Keratinocyte (primary cell): Measurements from ENCODE around the gene GAS6. TPM values are rescaled to one million over a fixed set of nuclear protein-coding genes. Genes with fewer than 3 reads are reported as not detected.

Source experiments
- DNase-seq: peaks from one replicate; pipeline ENCODE4 v3.0.0-alpha.2; 2011; ENCODE audit warnings: low read depth, missing footprints, low spot score
- FAIRE-seq: peaks from 2 replicates; lab custom pipeline; 2011; peaks lifted over from hg19 to GRCh38; lab: Jason Lieb, UNC
- H2AFZ ChIP-seq: 2 replicates; pipeline ENCODE4 v1.6.0; 2012; ENCODE audit warnings: low read length, control low read depth, inconsistent platforms; ENCODE audit not compliant: control insufficient read depth
- H3K27ac ChIP-seq: 2 replicates; pipeline ENCODE4 v1.5.1; 2011; ENCODE audit warnings: low read length; ENCODE audit not compliant: control insufficient read depth, insufficient read depth
- H3K27me3 ChIP-seq: 3 replicates; pipeline ENCODE4 v1.6.0; 2011; ENCODE audit warnings: low read length; ENCODE audit not compliant: control insufficient read depth, insufficient read depth; ENCODE audit errors: extremely low read depth
- H3K36me3 ChIP-seq, 2 experiments: 2 replicates in 1 of 2; 3 replicates in 1 of 2; pipeline ENCODE4 v1.5.1; 2011; ENCODE audit warnings: low read length in 2 of 2, mild to moderate bottlenecking in 1 of 2; ENCODE audit not compliant: control insufficient read depth in 2 of 2, insufficient read depth in 2 of 2; ENCODE audit errors: extremely low read depth in 1 of 2
- H3K4me1 ChIP-seq: 3 replicates; pipeline ENCODE4 v1.5.1; 2011; ENCODE audit warnings: low read length; ENCODE audit not compliant: control insufficient read depth, insufficient read depth; ENCODE audit errors: extremely low read depth
- H3K4me2 ChIP-seq: 3 replicates; pipeline ENCODE4 v1.6.0; 2011; ENCODE audit warnings: low read depth, low read length; ENCODE audit not compliant: control insufficient read depth, insufficient read depth; ENCODE audit errors: extremely low read depth
- H3K4me3 ChIP-seq, 3 experiments: fragments of 200-600 bp in 1 of 3; sonication (generic) in 1 of 3; 2 replicates in 2 of 3; 3 replicates in 1 of 3; pipeline ENCODE4 v1.5.1; 2011 to 2016; ENCODE audit warnings: low read length in 3 of 3, mild to moderate bottlenecking in 3 of 3, control low read depth in 2 of 3, inconsistent platforms in 1 of 3, low read depth in 1 of 3, mixed read lengths in 1 of 3, mixed run types in 1 of 3, moderate library complexity in 1 of 3; ENCODE audit not compliant: control insufficient read depth in 2 of 3, insufficient read depth in 2 of 3; ENCODE audit errors: extremely low read depth in 1 of 3
- H3K79me2 ChIP-seq: 2 replicates; pipeline ENCODE4 v1.6.0; 2012; ENCODE audit warnings: low read length; ENCODE audit not compliant: control insufficient read depth, insufficient read depth
- H3K9ac ChIP-seq: 3 replicates; pipeline ENCODE4 v1.6.0; 2011; ENCODE audit warnings: low read length; ENCODE audit not compliant: control insufficient read depth, insufficient read depth; ENCODE audit errors: extremely low read depth
- H3K9me1 ChIP-seq: 3 replicates; pipeline ENCODE4 v1.6.0; 2011; ENCODE audit warnings: low read length; ENCODE audit not compliant: control insufficient read depth, insufficient read depth; ENCODE audit errors: extremely low read depth
- H3K9me3 ChIP-seq: 2 replicates; pipeline ENCODE4 v1.5.1; 2012; ENCODE audit warnings: low read depth, low read length; ENCODE audit not compliant: control insufficient read depth
- H4K20me1 ChIP-seq: 3 replicates; pipeline ENCODE4 v1.6.0; 2011; ENCODE audit warnings: low read length; ENCODE audit not compliant: control insufficient read depth, insufficient read depth; ENCODE audit errors: extremely low read depth
- EZH2 ChIP-seq: IDR thresholded peaks from one replicate; pipeline ENCODE4 v1.6.1; 2012; ENCODE audit warnings: inconsistent platforms, mild to moderate bottlenecking, low read length, moderate library complexity
- dilution Hi-C: fragments of 300-500 bp; cut with MboI; formaldehyde crosslinking; loops from one replicate; pipeline ENCODE4 v1.7.0; 2020; ENCODE audit warnings: low sequenced_read_pairs; ENCODE audit not compliant: extremely low pct_ligation_motif_present
- polyA plus RNA-seq, 5 experiments: library from polyadenylated mRNA; depleted of rRNA in 3 of 5; stranded (reverse) in 3 of 5; stranded (forward) in 1 of 5; unstranded in 1 of 5; fragments of >200 nt; gene quantifications; 1 replicate in 1 of 5; 2 replicates in 3 of 5; 3 replicates in 1 of 5; pipeline versions ENCODE4 v1.2.1 to v1.2.3, GENCODE V29; 2011 to 2012; ENCODE audit warnings: missing spikeins in 2 of 5, low read depth in 1 of 5, low replicate concordance in 1 of 5
- TF ChIP-seq, protein P1 (sequence below), 3 experiments: IDR thresholded peaks in 1 of 3; conservative IDR thresholded peaks in 1 of 3; optimal IDR thresholded peaks in 1 of 3; 2 replicates in 2 of 3; 3 replicates in 1 of 3; pipeline versions ENCODE3 to v1.5.1; 2011; ENCODE audit warnings: low read length in 3 of 3, mild to moderate bottlenecking in 3 of 3, moderate library complexity in 2 of 3, control low read depth in 1 of 3, inconsistent platforms in 1 of 3; ENCODE audit not compliant: insufficient read depth in 2 of 3; ENCODE audit errors: extremely low read depth in 1 of 3

Gene GAS6
- polyA plus RNA-seq, 1 donor (not counting 4 experiments of a cell fraction or from before 2014, with no cell fraction given) = 163 TPM

DNA sequence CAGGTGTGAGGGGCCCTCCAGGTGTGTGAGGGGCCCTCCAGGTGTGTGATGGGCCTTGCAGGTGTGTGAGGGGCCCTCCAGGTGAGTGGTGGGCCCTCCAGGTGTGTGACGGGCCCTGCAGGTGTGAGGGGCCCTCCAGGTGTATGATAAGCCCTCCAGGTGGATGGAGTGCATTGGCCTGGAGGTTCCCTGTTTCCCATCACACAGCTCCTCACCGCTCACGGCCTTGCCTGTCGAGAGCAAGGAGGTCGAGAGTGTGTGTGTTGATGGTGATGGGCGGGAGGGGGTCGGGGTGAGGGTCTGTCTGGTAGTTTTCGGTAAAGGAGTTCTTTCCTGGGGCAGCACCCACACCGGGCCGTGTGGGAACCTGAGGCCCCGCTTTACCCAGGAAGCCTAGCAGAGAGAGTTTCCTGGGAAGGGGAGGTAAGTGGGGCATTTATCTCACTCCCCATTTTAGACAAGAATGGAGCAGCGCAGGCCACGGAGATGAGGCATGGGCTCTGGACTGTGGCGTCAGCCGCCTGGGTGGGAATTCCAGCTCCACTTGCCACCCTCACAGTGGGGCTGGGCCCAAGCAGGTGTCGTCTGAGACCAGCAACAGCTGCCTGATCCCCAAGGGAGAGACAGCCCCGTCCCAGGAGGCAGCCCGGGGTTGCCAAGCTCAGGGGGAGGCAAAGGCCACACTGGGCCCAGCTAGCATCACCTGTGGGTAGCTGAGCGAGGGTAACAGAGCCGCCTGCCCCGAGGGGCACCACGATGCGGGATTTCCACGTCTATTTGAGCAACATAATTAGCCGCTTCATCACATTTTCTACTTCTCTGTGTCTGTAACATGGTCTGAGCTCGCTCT lies 10.9 kb upstream of the GAS6 start:
- no peak for TF ChIP-seq EZH2
- TF ChIP-seq, protein P1, sequence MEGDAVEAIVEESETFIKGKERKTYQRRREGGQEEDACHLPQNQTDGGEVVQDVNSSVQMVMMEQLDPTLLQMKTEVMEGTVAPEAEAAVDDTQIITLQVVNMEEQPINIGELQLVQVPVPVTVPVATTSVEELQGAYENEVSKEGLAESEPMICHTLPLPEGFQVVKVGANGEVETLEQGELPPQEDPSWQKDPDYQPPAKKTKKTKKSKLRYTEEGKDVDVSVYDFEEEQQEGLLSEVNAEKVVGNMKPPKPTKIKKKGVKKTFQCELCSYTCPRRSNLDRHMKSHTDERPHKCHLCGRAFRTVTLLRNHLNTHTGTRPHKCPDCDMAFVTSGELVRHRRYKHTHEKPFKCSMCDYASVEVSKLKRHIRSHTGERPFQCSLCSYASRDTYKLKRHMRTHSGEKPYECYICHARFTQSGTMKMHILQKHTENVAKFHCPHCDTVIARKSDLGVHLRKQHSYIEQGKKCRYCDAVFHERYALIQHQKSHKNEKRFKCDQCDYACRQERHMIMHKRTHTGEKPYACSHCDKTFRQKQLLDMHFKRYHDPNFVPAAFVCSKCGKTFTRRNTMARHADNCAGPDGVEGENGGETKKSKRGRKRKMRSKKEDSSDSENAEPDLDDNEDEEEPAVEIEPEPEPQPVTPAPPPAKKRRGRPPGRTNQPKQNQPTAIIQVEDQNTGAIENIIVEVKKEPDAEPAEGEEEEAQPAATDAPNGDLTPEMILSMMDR (optimal IDR thresholded peaks at IDR 0.05 in 1 of 3, IDR thresholded peaks at IDR 0.05 in 1 of 3, conservative IDR thresholded peaks at IDR 0.05 in 1 of 3; ENCODE audit: extremely low read depth in 1 of 3, insufficient read depth in 2 of 3, low read length in 3 of 3) = no peak
- Histone ChIP-seq H3K9ac (no peak overlapping the region), H3K79me2 (no peaks in the 10 kb centered on the region), H3K4me2 (no peak overlapping the region), H3K27me3 (no peaks in the 10 kb centered on the region), H3K9me3 (no peaks in the 10 kb centered on the region), H3K4me1 (no peaks in the 10 kb centered on the region), H3K4me3 (no peak overlapping the region), H3K36me3 (no peaks in the 10 kb centered on the region), H3K27ac (no peak overlapping the region), H3K9me1 (no peaks in the 10 kb centered on the region), H4K20me1 (no peaks in the 10 kb centered on the region), H2AFZ (no peak overlapping the region)
- FAIRE-seq (no peak), DNase-seq (no peak)
- dilution Hi-C loops = no loop called here

GRCh38 chr13:113874177-113874576 lies 10.3 kb upstream of the GAS6 start:
- no peak overlapping the region for H3K27ac ChIP-seq
- dilution Hi-C loops = no loop called here
- DNase-seq = no peak
- H4K20me1 ChIP-seq = no peaks in the 10 kb centered on the region
- no peaks in the 10 kb centered on the region for H3K36me3 ChIP-seq
- no peak for FAIRE-seq
- H3K9ac ChIP-seq = no peak overlapping the region
- no peaks in the 10 kb centered on the region for H3K27me3 ChIP-seq
- TF ChIP-seq, protein P1 (optimal IDR thresholded peaks at IDR 0.05 in 1 of 3, IDR thresholded peaks at IDR 0.05 in 1 of 3, conservative IDR thresholded peaks at IDR 0.05 in 1 of 3; ENCODE audit: extremely low read depth in 1 of 3, insufficient read depth in 2 of 3, low read length in 3 of 3) = no peak
- TF ChIP-seq EZH2 = no peak
- H3K9me1 ChIP-seq = no peaks in the 10 kb centered on the region
- no peak overlapping the region for H3K4me2 ChIP-seq
- H3K4me1 ChIP-seq = no peaks in the 10 kb centered on the region
- no peaks in the 10 kb centered on the region for H3K9me3 ChIP-seq
- H2AFZ ChIP-seq = no peak overlapping the region
- H3K4me3 ChIP-seq = no peak overlapping the region
- H3K79me2 ChIP-seq = no peaks in the 10 kb centered on the region
